HUES64 (cell line): ENCODE results near the gene CD109.
"Not testable (repeated sequence)": the region's sequence is repeated elsewhere in the genome, so short reads cannot be mapped to it uniquely, and the experiment has no call there.

Experiments used
- H3K27ac ChIP-seq: 2 replicates; pipeline ENCODE4 v1.7.0; 2013; ENCODE audit warnings: low read depth, low read length, inconsistent platforms
- H3K27me3 ChIP-seq: 2 replicates; pipeline ENCODE4 v1.6.1; 2013; ENCODE audit warnings: mild to moderate bottlenecking, low read length; ENCODE audit not compliant: insufficient read depth
- H3K36me3 ChIP-seq: 2 replicates; pipeline ENCODE4 v1.6.1; 2013; ENCODE audit warnings: mild to moderate bottlenecking, low read length; ENCODE audit not compliant: insufficient read depth
- H3K4me1 ChIP-seq: 2 replicates; pipeline ENCODE4 v1.6.1; 2013; ENCODE audit warnings: mild to moderate bottlenecking, low read length, moderate library complexity; ENCODE audit not compliant: insufficient read depth
- H3K4me3 ChIP-seq: 2 replicates; pipeline ENCODE4 v1.5.1; 2013; ENCODE audit warnings: mild to moderate bottlenecking, low read length, moderate library complexity
- H3K9ac ChIP-seq: 2 replicates; pipeline ENCODE4 v1.6.1; 2013; ENCODE audit warnings: mild to moderate bottlenecking, low read depth, low read length
- H3K9me3 ChIP-seq: 2 replicates; pipeline ENCODE4 v1.6.1; 2013; ENCODE audit warnings: low read depth, low read length; ENCODE audit not compliant: insufficient read depth
- WGBS: fragments of 150-250, 120-280 bp; methylation state at CpG from one replicate; pipeline ENCODE4 v1.1.7; 2013; ENCODE audit warnings: missing lambda C conversion rate; 5-methylcytosine and 5-hydroxymethylcytosine counted together

CD109 gene

DNA sequence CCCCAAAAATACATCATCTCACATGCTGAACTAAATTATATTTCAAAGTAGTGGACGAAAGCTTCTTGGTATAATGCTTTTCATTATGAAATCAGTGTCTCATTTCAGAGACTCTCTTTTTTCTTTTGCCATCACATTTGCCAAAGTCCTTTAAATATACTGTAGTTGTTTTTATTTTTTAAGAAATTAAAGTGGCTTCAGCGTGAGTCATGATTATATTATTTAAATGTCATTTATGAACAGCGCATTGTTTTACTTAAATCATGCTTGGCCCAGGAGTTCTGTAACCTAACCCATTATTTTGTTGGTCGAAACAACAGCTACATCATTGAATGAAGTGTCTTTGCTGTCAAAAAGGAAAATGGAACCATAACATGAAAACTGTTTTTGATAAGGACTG is 100.9 kb downstream of the CD109 start:
- H3K27me3 ChIP-seq = no peaks in the 10 kb centered on the region
- no peaks in the 10 kb centered on the region for H3K36me3 ChIP-seq
- H3K4me1 ChIP-seq = no peaks in the 10 kb centered on the region
- H3K9ac ChIP-seq = no peak overlapping the region
- H3K27ac ChIP-seq = no peak overlapping the region
- no peak overlapping the region for H3K4me3 ChIP-seq
- 87% methylated on average over 4 of the region's 4 CpGs for WGBS
- no peaks in the 10 kb centered on the region for H3K9me3 ChIP-seq

DNA sequence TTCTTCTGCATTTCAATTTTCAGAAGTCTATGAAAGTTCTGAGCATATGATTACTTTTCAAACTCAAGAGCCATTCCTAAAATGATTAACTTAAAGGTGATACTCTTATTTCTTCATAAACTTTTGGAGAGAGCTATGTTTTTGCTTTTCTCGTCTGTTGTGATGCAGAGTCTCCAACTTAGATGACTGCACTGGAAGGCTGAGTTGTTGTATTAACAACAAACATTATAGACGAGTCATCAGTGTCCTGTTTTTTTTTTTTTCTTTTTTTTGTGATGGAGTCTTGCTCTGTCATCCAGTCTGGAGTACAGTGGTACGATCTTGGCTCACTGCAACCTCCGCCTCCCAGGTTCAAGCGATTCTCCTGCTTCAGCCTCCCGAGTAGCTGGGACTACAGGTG is 101.9 kb downstream of the CD109 start:
- 97% methylated on average over 5 of the region's 6 CpGs for WGBS
- Histone ChIP-seq H3K9me3 (no peaks in the 10 kb centered on the region), H3K9ac (no peak overlapping the region), H3K4me3 (no peak overlapping the region), H3K36me3 (no peaks in the 10 kb centered on the region), H3K27ac (no peak overlapping the region), H3K27me3 (no peaks in the 10 kb centered on the region), H3K4me1 (no peaks in the 10 kb centered on the region)

DNA sequence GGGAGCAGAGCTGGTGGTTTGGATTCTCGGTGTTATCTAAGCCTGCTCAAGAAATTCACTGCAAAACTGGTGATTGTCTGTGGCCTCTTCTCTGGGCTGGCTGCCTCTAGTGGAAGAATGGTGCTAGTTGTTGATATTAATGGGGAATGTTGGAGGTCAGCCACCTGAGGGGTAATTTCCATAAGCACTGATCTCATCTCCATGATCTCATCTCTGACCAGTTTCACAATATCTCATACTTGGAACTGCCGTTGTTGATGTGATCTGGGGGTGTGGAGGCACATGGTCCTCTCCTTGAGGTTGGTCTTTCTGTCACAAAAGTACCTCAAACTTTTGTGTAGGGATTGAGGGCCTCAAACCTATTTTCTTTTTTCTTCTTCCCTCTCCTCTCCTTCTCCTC is 102.6 kb downstream of the CD109 start:
- 95% methylated on average over 1 of the region's 2 CpGs for WGBS
- H3K9ac ChIP-seq = no peak overlapping the region
- H3K27me3 ChIP-seq = no peaks in the 10 kb centered on the region
- H3K4me3 ChIP-seq = no peak overlapping the region
- no peaks in the 10 kb centered on the region for H3K4me1 ChIP-seq
- H3K36me3 ChIP-seq = no peaks in the 10 kb centered on the region
- H3K27ac ChIP-seq = no peak overlapping the region
- H3K9me3 ChIP-seq = no peaks in the 10 kb centered on the region

DNA sequence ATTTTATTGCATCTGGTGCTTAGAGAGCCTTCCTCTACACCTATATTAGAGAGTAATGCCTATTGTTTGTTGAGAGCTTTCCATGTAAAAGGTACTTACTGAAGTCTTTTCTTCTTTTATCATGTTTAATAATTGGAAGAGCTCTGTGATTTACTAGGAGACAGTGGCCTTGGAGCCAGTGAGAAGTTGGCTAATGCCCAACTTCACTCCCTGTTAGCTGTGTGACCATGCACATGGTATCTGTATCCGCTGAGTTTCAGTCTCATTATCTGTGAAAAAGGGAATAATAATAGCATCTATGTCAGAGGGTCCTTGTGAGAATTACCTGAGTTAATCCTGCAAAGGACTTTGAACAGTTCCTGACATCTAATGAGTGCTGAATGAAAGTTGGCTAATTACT is 105.0 kb downstream of the CD109 start:
- no peak overlapping the region for H3K9ac ChIP-seq
- no peaks in the 10 kb centered on the region for H3K36me3 ChIP-seq
- 88% methylated on average over 1 of the region's 1 CpG for WGBS
- no peaks in the 10 kb centered on the region for H3K27me3 ChIP-seq
- H3K9me3 ChIP-seq = no peaks in the 10 kb centered on the region
- H3K4me1 ChIP-seq = no peaks in the 10 kb centered on the region
- no peak overlapping the region for H3K27ac ChIP-seq
- H3K4me3 ChIP-seq = no peak overlapping the region

DNA sequence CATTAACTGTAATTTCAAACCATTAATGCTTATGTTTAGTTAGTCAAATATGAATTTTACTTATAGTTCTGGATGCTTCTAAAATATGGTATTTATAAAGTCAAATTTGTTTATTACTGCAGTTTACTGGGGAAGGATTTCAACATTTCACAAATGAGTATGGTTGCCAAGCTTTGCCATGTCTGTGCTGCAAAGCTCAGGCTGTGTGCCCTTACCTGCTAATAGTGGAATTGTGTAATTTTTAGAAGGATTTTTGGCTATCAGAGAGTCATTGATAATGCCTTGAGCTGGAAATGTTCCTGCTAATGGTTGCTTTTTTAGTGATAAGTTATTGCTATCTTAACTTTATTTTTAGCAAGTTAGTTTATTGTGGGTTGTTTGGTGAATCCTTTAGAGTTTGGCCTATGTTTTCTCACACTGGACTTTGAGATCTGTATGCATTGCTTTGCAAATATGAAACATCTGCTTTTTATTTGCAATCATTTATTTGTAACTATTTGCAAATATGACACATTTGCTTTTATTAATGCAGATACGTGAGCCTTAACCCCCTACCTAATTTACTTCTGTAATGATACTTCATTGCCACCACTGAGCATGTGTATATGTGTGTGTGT is 105.8 kb downstream of the CD109 start:
- no CpG with 5 or more reads among the region's 1 CpG for WGBS
- H3K27ac ChIP-seq = no peak overlapping the region

DNA sequence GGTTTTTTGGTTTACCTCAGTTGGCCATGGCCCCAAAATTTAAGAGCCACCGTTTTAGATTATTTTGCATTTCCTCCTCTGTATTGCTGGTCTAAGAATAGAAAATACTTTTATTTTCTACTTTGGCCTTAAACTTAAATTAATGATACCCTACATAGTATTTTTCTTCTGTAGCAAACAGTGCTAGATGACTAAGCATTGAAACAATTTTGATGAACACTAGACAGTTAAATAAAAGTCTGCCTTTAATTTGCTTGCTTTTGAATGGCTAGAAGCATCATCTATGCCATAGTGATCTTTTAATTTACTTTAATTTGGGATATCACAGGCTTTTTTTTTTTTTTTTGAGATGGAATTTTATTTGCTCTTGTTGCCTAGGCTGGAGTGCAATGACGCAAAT is 106.4 kb downstream of the CD109 start:
- Histone ChIP-seq H3K4me1 (no peaks in the 10 kb centered on the region), H3K9me3 (no peaks in the 10 kb centered on the region), H3K4me3 (no peak overlapping the region), H3K27me3 (no peaks in the 10 kb centered on the region), H3K27ac (no peak overlapping the region), H3K9ac (no peak overlapping the region), H3K36me3 (no peaks in the 10 kb centered on the region)
- WGBS = 96% methylated on average over 2 of the region's 2 CpGs

More for the DNA sequence above, 105.8 kb downstream of the CD109 start:
- H3K27me3 ChIP-seq = no peaks in the 10 kb centered on the region
- no peak overlapping the region for H3K4me3 ChIP-seq
- H3K9ac ChIP-seq = no peak overlapping the region
- H3K4me1 ChIP-seq = no peaks in the 10 kb centered on the region
- H3K36me3 ChIP-seq = no peaks in the 10 kb centered on the region
- no peaks in the 10 kb centered on the region for H3K9me3 ChIP-seq

DNA sequence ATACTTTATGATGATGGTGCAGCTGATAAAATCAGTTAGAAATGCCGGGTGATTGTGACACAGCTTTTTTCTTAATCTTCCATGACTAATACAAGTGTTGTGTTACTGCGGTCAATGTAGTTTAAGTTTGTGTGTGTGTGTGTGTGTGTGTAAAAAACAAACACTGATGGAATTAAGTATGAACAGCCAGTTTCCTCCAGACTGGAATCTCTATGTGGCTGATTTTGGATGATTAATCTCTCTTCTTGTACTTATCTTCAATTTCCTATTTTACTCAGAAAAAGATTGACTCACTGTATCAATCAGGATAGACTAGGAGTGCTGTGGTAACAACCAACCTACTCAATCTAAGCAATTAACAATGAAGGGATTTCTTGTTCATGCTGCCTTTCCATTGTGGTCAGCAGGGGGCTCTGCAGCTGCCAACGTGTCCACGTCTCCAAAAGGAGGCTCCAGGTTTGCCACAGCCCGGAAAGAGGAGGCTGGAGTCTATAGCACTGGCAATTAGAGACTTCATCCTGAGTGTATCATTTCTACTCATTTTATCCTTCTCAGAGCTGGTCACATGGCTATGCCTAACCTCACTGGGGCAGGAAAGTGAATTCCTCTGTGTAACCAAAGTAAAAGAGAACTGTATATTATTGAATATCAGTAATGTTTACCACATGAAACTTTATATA is 107.7 kb downstream of the CD109 start:
- no peak overlapping the region for H3K27ac ChIP-seq
- 57% methylated on average over 5 of the region's 5 CpGs for whole genome bisulfite sequencing
- H3K9ac ChIP-seq = no peak overlapping the region
- no peaks in the 10 kb centered on the region for H3K9me3 ChIP-seq
- H3K4me3 ChIP-seq = no peak overlapping the region
- H3K27me3 ChIP-seq = no peaks in the 10 kb centered on the region
- no peaks in the 10 kb centered on the region for H3K4me1 ChIP-seq
- no peaks in the 10 kb centered on the region for H3K36me3 ChIP-seq

DNA sequence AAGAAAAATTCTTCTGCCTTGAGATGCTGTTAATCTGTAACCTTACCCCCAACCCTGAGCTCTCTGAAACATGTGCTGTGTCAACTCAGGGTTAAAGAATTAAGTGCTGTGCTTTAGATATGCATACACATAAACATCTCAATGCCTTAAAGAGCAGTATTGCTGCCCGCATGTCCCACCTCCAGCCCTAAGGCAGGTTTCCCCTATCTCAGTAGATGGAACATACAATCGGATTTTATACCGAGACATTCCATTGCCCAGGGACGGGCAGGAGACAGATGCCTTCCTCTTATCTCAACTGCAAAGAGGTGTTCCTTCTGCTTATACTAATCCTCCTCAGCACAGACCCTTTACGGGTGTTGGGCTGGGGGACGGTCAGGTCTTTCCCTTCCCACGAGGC is 109.2 kb downstream of the CD109 start:
- not testable (repeated sequence) for H3K9me3 ChIP-seq, H3K9ac ChIP-seq, H3K4me3 ChIP-seq, H3K36me3 ChIP-seq, H3K27ac ChIP-seq, H3K27me3 ChIP-seq, H3K4me1 ChIP-seq
- WGBS = 85% methylated on average over 7 of the region's 7 CpGs

DNA sequence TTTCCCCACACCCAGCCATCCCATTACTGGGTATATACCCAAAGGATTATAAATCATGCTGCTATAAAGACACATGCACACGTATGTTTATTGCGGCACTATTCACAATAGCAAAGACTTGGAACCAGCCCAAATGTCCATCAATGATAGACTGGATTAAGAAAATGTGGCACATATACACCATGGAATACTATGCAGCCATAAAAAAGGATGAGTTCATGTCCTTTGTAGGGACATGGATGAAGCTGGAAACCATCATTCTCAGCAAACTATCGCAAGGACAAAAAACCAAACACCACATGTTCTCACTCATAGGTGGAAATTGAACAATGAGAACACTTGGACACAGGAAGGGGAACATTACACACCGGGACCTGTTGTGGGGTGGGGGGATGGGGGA is 110.0 kb downstream of the CD109 start:
- not testable (repeated sequence) for H3K9ac ChIP-seq, H3K4me1 ChIP-seq, H3K9me3 ChIP-seq, H3K27me3 ChIP-seq, H3K4me3 ChIP-seq, H3K36me3 ChIP-seq, H3K27ac ChIP-seq
- 88% methylated on average over 1 of the region's 4 CpGs for WGBS

DNA sequence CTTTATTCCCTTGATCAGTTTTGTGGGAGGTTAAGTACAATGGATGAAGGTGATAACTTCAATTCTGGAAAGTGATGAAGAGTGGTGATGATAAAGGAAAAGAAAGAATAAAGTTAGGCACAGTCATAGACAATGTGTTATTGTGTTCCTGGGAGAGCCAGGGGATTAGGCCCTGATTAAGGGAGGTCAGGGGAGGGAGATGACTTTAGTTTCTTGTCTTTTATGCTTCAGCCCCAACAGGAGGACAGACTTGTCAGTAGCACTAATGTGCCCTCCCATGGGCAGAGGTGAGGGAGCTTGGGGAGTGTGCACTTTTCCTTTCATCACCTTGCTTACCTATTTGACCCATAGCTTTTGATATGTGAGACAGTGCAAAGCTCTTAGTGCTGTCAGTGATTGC is 115.7 kb downstream of the CD109 start:
- no peaks in the 10 kb centered on the region for H3K27me3 ChIP-seq
- no peak overlapping the region for H3K27ac ChIP-seq
- H3K9me3 ChIP-seq = no peaks in the 10 kb centered on the region
- H3K36me3 ChIP-seq = no peaks in the 10 kb centered on the region
- no peak overlapping the region for H3K4me3 ChIP-seq
- H3K9ac ChIP-seq = no peak overlapping the region
- no peaks in the 10 kb centered on the region for H3K4me1 ChIP-seq

DNA sequence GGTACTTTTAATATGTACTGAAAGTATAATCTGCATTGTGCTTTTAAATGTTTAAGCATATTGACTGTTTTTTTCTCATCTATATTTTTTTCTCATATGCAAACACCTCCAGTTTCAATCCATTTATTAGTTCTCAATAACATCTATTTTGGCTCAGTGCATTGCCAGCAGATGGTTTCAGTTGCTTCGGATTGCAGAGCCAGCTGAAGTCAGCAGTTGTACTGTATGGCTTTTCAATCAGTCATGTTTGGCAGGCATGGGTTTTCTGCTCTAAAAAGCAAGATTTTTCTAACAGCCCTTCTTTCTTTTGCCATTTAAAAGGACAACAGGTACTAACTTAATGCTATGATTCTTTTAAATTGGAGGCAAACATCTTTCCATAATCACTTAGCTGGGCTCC is 121.2 kb downstream of the CD109 start:
- H3K36me3 ChIP-seq = no peaks in the 10 kb centered on the region
- H3K9me3 ChIP-seq = peaks cover 4% of the 10 kb centered on the region; the same call in 1 of the 2 replicates
- no peaks in the 10 kb centered on the region for H3K27me3 ChIP-seq
- 100% methylated on average over 1 of the region's 1 CpG for whole genome bisulfite sequencing
- H3K4me3 ChIP-seq = no peak overlapping the region
- no peaks in the 10 kb centered on the region for H3K4me1 ChIP-seq
- H3K27ac ChIP-seq = no peak overlapping the region
- H3K9ac ChIP-seq = no peak overlapping the region
